Endothelial cell of umbilical vein (primary cell): ENCODE data around the gene TSEN34. TPM values are rescaled to one million over a fixed set of nuclear protein-coding genes. Genes with fewer than 3 reads are reported as not detected.
A peak's percentile ranks its signal among the peaks of the same experiment; 100 is the strongest.

Source experiments
- BruUV-seq: library from RNA; stranded (reverse); fragments of 400-500 nt; replicated peaks from 2 replicates; lab custom pipeline; 2021; lab: Mats Ljungman, UMichigan
- CTCF ChIA-PET: fragments of 300-600, 350-600 bp; sonication (Branson Sonifier 250); formaldehyde crosslinking; loops from one replicate; lab custom pipeline; 2021; ENCODE audit warnings: antibody characterized with exemption, inconsistent platforms; lab: Charles Lee
- POLR2A ChIA-PET: fragments of 300-600, 350-600 bp; sonication (Branson Sonifier 250); formaldehyde crosslinking; loops from one replicate; lab custom pipeline; 2021; ENCODE audit warnings: antibody characterized with exemption, inconsistent platforms; lab: Charles Lee
- DNase-seq: peaks from one replicate; pipeline ENCODE4 v3.0.0-alpha.2; 2011; ENCODE audit warnings: low read depth, low spot score
- FAIRE-seq: peaks from 2 replicates; lab custom pipeline; 2011; peaks lifted over from hg19 to GRCh38; lab: Jason Lieb, UNC
- H2AFZ ChIP-seq: 2 replicates; pipeline ENCODE4 v1.6.0; 2012; ENCODE audit warnings: low read depth, low read length, control low read depth, inconsistent platforms
- H3K27ac ChIP-seq: 2 replicates; pipeline ENCODE4 v1.5.1; 2011; ENCODE audit warnings: low read depth, mild to moderate bottlenecking, control low read depth, low read length, moderate library complexity; ENCODE audit not compliant: insufficient read depth
- H3K27me3 ChIP-seq, 2 experiments: 2 replicates each; pipeline versions ENCODE4 v1.6.0 to v1.6.1; 2011; ENCODE audit warnings: low read length in 2 of 2, mixed read lengths in 1 of 2; ENCODE audit not compliant: control insufficient read depth in 2 of 2, insufficient read depth in 2 of 2
- H3K36me3 ChIP-seq, 2 experiments: 2 replicates in 1 of 2; 3 replicates in 1 of 2; pipeline ENCODE4 v1.5.1; 2011; ENCODE audit warnings: low read length in 2 of 2, mild to moderate bottlenecking in 1 of 2, moderate library complexity in 1 of 2; ENCODE audit not compliant: control insufficient read depth in 2 of 2, insufficient read depth in 2 of 2; ENCODE audit errors: extremely low read depth in 1 of 2
- H3K4me1 ChIP-seq: 3 replicates; pipeline ENCODE4 v1.5.1; 2011; ENCODE audit warnings: mild to moderate bottlenecking, low read length; ENCODE audit not compliant: control insufficient read depth, insufficient read depth; ENCODE audit errors: extremely low read depth
- H3K4me2 ChIP-seq: 2 replicates; pipeline ENCODE4 v1.6.1; 2011; ENCODE audit warnings: low read length, control low read depth, mixed read lengths; ENCODE audit not compliant: insufficient read depth
- H3K4me3 ChIP-seq, 3 experiments: fragments of 200-600 bp in 1 of 3; sonication (generic), shearing (Covaris generic) in 1 of 3; replicated peaks in 1 of 3; 2 replicates each; pipeline ENCODE4 v1.5.1; 2011 to 2016; ENCODE audit warnings: control low read depth in 3 of 3, low read length in 3 of 3, mild to moderate bottlenecking in 2 of 3, inconsistent platforms in 1 of 3, low read depth in 1 of 3, moderate library complexity in 1 of 3; ENCODE audit not compliant: insufficient read depth in 1 of 3
- H3K79me2 ChIP-seq: 2 replicates; pipeline ENCODE4 v1.6.0; 2012; ENCODE audit warnings: low read length, inconsistent platforms; ENCODE audit not compliant: control insufficient read depth, insufficient read depth
- H3K9ac ChIP-seq: replicated peaks from 2 replicates; pipeline ENCODE3; 2011; ENCODE audit warnings: low read length, control low read depth; ENCODE audit not compliant: insufficient read depth; ENCODE audit errors: extremely low read depth
- H3K9me1 ChIP-seq: replicated peaks from 3 replicates; pipeline ENCODE4 v1.6.0; 2011; ENCODE audit warnings: mild to moderate bottlenecking, low read length; ENCODE audit not compliant: control insufficient read depth, insufficient read depth; ENCODE audit errors: extremely low read depth
- H3K9me3 ChIP-seq: replicated peaks from 2 replicates; pipeline ENCODE4 v1.5.1; 2012; ENCODE audit warnings: low read length, inconsistent platforms; ENCODE audit not compliant: control insufficient read depth, insufficient read depth
- H4K20me1 ChIP-seq: replicated peaks from 2 replicates; pipeline ENCODE3; 2011; ENCODE audit warnings: mild to moderate bottlenecking, low read length; ENCODE audit not compliant: control insufficient read depth, insufficient read depth; ENCODE audit errors: extremely low read depth
- EZH2 ChIP-seq: IDR thresholded peaks from 2 replicates; pipeline ENCODE4 v1.6.1; 2012; ENCODE audit warnings: borderline replicate concordance, low read depth, mild to moderate bottlenecking, moderate library complexity, low read length, inconsistent platforms; ENCODE audit not compliant: severe bottlenecking
- JUN ChIP-seq: IDR thresholded peaks from 2 replicates; pipeline ENCODE4 v1.6.1; 2011; ENCODE audit warnings: borderline replicate concordance, low read depth; ENCODE audit not compliant: insufficient read length, insufficient read depth
- MYC ChIP-seq: IDR thresholded peaks from one replicate; pipeline ENCODE4 v1.6.1; 2011; ENCODE audit warnings: mild to moderate bottlenecking, low read depth, low read length
- POLR2A ChIP-seq: IDR thresholded peaks from 2 replicates; pipeline ENCODE4 v1.6.1; 2012; ENCODE audit warnings: low read depth, mild to moderate bottlenecking, control low read depth, low read length
- dilution Hi-C: fragments of 300-500 bp; cut with MboI; formaldehyde crosslinking; loops from one replicate; pipeline ENCODE4 v1.15.0; 2019; ENCODE audit warnings: low sequenced_read_pairs; ENCODE audit not compliant: extremely low pct_ligation_motif_present
- intact Hi-C: fragments of 100-400 bp; cut with micrococcal nuclease; formaldehyde crosslinking; loops from one replicate; pipeline ENCODE4 v1.10.0; 2022
- polyA plus RNA-seq, 4 experiments: library from polyadenylated mRNA; depleted of rRNA in 3 of 4; stranded (reverse) in 3 of 4; unstranded in 1 of 4; fragments of >200 nt; gene quantifications; 2 replicates each; pipeline versions ENCODE4 v1.2.1 to v1.2.3, GENCODE V29; 2011 to 2012; ENCODE audit warnings: missing spikeins in 1 of 4
- total RNA-seq: library from RNA; stranded (reverse); gene quantifications from 2 replicates; pipeline ENCODE4 v1.2.3, GENCODE V29; 2021
- TF ChIP-seq, protein P1 (sequence below), 2 donors: IDR thresholded peaks; 1 replicate in 1 of 2; 2 replicates in 1 of 2; pipeline ENCODE4 v1.5.1; 2011; ENCODE audit warnings: low read length in 2 of 2, mild to moderate bottlenecking in 2 of 2, moderate library complexity in 2 of 2, control low read depth in 1 of 2, inconsistent platforms in 1 of 2, low read depth in 1 of 2; ENCODE audit not compliant: insufficient read depth in 1 of 2; ENCODE audit errors: extremely low read depth in 1 of 2

The TSEN34 gene
- total and polyA plus RNA-seq, 2 donors (not counting 3 experiments of a cell fraction or from before 2014, with no cell fraction given), result 40.7 to 81.9 TPM

DNA sequence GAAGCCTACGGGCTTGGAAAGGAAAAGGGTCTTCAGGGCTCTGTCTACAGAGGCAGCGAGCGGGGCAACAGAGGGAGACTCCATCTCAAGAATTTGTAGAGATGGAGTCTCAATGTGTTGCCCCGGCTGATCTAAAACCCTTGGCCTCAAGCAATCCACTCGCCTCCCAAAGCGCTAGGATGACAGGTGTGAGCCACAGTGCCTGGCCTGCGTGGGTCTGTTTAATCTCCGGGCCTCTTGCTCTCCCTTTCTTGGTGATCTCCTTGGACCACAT is 17.6 kb downstream of the TSEN34 start:
- no peak for DNase-seq
- FAIRE-seq, result no peak
- Histone ChIP-seq H2AFZ (no peak overlapping the region), H3K4me3 (no peak overlapping the region), H3K27me3 (no peaks in the 10 kb centered on the region), H3K9me3 (no peaks in the 10 kb centered on the region), H3K4me1 (peaks cover 36% of the 10 kb centered on the region), H3K4me2 (no peak overlapping the region), H3K9ac (no peak overlapping the region), H4K20me1 (no peaks in the 10 kb centered on the region), H3K9me1 (no peaks in the 10 kb centered on the region), H3K79me2 (peaks cover 51% of the 10 kb centered on the region), H3K27ac (peak overlapping the region; percentile 4), H3K36me3 (peaks cover 28 to 35% of the 10 kb centered on the region in 2 experiments)
- ChIA-PET CTCF (interaction anchor here (0.8 to 1.7 kb wide), 3 partner anchors 18 to 24 kb away, joined by 3 to 4 read pairs (median 3); partner anchors contain the start of genes MBOAT7 and TSEN34), POLR2A (interaction anchor here (1.1 to 1.7 kb wide), 2 partner anchors 19 to 72 kb away, joined by 5 read pairs; partner anchors contain the start of genes CNOT3 and MBOAT7)
- TF ChIP-seq MYC (no peak), POLR2A (no peak), JUN (no peak), EZH2 (no peak)
- TF ChIP-seq, protein P1, sequence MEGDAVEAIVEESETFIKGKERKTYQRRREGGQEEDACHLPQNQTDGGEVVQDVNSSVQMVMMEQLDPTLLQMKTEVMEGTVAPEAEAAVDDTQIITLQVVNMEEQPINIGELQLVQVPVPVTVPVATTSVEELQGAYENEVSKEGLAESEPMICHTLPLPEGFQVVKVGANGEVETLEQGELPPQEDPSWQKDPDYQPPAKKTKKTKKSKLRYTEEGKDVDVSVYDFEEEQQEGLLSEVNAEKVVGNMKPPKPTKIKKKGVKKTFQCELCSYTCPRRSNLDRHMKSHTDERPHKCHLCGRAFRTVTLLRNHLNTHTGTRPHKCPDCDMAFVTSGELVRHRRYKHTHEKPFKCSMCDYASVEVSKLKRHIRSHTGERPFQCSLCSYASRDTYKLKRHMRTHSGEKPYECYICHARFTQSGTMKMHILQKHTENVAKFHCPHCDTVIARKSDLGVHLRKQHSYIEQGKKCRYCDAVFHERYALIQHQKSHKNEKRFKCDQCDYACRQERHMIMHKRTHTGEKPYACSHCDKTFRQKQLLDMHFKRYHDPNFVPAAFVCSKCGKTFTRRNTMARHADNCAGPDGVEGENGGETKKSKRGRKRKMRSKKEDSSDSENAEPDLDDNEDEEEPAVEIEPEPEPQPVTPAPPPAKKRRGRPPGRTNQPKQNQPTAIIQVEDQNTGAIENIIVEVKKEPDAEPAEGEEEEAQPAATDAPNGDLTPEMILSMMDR (IDR thresholded peaks at IDR 0.05; ENCODE audit: extremely low read depth in 1 of 2, insufficient read depth in 1 of 2, low read depth in 1 of 2, low read length in 2 of 2), result no peak
- BruUV-seq, result no TSS peak
- intact Hi-C loops, result no loop called here
- dilution Hi-C loops, result no loop called here
